AG09319 (cell line): ENCODE measurements around the gene KIZ.

Experiments used
- DNase-seq: peaks from one replicate; pipeline ENCODE4 v3.0.0-alpha.2; 2010; ENCODE audit warnings: low read depth; ENCODE audit errors: extremely low read depth
- TF ChIP-seq, protein P1 (sequence below): IDR thresholded peaks from 2 replicates; pipeline ENCODE4 v1.5.1; 2011; ENCODE audit warnings: low read depth, mild to moderate bottlenecking, inconsistent platforms, low read length, moderate library complexity

Gene KIZ

DNA sequence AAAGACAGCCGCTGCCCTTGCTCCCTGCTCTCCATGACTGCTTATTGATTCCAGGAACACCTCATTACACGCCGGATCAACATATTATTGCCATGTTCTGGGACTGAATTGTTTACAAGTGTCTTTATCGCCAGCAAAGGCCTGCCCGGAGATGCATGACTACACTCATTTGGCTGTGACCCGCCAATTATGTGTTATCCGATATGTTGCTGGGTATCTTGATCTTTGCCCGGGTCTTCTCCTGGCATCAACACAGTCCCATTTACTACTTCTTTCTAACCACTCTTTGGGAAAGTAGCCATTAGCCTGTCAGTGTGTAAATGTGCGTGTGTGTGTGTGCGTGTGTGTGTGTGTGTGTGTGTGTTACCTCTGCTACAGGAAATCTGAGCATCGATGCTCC is 35.2 kb upstream of the KIZ start:
- TF ChIP-seq, protein P1, sequence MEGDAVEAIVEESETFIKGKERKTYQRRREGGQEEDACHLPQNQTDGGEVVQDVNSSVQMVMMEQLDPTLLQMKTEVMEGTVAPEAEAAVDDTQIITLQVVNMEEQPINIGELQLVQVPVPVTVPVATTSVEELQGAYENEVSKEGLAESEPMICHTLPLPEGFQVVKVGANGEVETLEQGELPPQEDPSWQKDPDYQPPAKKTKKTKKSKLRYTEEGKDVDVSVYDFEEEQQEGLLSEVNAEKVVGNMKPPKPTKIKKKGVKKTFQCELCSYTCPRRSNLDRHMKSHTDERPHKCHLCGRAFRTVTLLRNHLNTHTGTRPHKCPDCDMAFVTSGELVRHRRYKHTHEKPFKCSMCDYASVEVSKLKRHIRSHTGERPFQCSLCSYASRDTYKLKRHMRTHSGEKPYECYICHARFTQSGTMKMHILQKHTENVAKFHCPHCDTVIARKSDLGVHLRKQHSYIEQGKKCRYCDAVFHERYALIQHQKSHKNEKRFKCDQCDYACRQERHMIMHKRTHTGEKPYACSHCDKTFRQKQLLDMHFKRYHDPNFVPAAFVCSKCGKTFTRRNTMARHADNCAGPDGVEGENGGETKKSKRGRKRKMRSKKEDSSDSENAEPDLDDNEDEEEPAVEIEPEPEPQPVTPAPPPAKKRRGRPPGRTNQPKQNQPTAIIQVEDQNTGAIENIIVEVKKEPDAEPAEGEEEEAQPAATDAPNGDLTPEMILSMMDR: no peak
- DNase-seq: no peak

DNA sequence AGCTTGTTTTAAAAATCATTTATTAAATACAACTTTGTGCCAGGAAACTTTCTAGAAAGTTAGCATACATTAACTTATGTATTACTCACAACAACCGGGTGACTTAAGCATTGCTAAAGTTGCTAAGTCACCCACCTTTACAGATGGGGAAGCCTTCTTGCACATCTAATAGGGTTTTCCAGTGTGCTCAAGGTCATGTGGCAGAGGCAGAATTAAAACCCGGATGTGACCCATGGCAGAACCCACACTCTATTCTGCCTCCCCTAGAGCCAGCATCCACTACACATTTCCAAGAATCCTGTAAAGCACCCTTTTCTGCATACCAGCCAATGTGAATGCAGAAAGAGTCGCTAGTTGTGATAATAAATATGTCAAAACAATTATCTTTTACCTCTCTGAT is 33.1 kb upstream of the KIZ start:
- TF ChIP-seq, protein P1: no peak
- no peak for DNase-seq

DNA sequence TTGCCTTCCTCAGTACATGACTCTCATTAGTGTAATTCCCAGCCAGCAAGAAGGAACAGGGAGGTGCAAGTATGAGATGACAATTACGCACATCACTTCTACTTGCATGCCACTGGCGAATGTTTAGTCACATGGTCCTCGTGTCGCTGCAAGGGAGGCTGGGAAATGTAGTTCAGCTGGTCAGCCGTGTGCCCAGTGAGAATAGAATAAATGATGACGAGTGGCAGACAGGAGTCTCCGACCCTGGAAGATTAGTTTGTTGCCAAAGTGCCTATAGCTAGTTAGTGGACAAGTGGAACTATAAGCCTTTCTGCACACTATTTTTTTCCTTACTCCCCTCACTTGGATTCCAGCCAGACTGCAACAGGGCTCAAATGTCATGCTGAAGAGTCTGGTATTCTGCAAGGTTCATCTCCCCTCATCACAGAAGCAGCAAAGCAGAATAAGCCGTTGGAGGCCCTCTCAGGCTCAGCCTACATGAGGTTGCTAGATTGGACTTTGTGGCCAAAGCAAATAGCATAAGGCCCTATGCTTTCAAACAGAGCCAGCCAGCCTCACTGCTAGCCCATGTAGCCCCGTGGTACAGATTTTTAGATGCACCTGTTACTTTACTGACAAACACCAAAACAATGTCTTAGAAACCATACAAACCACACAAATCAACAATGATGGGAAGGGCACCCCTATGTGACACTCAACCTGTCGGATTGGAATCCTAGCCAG is 29.4 kb upstream of the KIZ start:
- TF ChIP-seq, protein P1: no peak
- DNase-seq: no peak

DNA sequence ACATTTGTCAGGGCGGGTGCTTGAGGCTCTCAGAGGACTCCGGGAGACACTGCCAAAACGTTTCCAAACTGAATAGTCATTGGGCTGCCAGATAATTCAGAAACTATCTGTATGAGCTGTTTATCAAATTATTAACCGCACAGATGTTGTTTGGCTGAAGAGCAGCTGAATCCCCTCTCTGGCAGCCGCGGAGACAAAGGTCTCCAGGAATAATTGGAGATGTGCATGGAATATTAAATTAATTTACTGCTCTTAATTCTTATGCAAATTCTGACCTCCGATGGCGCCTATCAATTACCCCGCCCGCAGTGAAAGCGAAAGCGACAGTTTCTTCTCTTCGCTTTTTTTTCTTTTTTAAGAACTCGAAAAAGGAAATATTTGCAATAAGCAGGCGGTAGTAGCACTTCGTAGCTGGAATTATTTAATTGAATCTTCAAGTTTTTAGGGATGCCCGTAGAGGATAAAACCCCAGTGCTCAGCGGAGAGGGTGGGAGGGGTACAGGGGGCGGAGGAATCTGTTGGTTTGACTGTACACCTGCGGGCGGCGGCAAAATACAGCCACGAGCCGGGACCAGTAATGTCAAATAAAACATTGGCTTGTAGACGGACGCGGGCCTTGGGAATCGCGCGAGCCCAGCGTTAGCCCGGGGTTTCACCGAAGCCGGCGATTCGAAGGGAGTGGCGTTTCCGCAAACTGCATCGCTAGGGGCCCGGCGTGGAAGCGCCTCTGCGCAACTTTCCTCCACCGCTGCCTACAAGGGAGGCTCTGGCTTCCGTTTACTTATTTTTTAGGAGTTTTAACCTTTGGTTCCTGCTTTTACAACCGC is 25.9 kb upstream of the KIZ start:
- DNase-seq: no peak
- TF ChIP-seq, protein P1: no peak

DNA sequence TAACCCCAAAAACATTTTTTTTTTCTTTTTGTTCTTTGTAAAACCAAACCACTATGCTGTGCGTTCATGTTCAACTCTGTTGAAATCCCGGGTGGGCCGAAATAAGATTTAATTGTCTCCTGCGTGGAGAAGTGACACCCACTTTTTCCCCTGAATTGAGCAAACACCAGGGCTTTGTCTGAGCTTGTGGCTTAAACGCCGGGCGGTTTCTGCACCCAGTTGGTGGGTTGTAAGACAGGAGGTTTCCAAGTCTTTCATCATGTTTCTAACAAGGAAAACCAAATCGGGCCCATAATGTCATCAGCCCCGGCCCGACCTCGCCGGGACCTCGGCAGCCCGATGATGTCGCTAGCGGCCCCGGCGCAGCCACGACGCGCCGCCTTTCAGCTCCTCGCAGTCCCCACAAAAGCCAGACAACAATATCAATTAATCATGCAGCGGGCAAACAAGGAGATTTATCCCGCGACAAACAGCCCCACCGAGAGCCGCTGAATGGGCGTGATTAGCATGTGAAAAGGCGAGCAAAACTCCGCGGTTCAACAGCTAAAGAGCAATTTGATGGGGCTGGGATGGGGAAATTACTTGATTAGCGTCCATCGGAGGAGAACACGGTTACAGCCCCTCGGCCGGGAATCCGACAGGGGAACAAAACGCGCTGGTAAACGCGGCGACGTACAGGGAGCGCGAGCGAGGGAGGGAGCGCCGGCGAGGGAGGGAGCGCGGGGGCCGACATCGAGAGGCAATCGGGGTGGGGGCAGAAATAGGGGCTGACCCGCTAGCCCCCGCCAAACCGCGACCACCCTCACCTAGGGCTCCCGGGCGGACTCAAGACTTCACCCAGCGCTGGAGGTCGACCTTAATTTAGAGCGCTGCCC is 25.1 kb upstream of the KIZ start:
- DNase-seq: no peak

DNA sequence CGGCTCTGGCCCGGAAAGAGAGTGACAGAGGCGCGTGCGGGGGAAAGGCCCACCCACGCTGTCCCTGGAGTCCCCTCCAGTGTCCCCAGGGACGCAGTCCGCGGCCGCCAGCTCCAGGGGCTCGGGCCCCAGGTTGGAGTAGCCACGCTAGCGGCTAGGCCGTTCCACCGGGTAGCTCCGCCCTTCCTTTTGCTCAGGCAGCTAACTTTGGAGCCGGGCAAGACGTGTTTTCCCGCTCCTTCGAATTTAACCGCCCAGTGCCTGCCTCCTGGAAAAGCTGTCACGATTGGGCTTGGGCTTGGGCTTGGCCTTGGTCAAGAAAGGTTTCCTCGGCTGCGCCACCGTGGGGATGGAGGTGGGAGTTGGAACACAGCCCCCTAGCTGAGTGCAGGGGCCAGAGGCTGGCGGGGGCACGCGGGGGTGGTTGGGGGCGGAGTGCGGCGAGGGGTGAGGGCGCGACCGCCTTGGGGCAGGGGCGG is 24.4 kb upstream of the KIZ start:
- DNase-seq: no peak
- TF ChIP-seq, protein P1: no peak

More for the DNA sequence above, 25.1 kb upstream of the KIZ start:
- TF ChIP-seq, protein P1: no peak
